K562 (cell line): Measurements from ENCODE around the gene N4BP2. TPM values are rescaled to one million over a fixed set of nuclear protein-coding genes. Genes with fewer than 3 reads are reported as not detected.

Experiments
- ATF7 ChIP-seq: fragments of 450-650 bp; IDR thresholded peaks from 2 replicates; pipeline ENCODE4 v1.7.1; 2014; ENCODE audit warnings: mild to moderate bottlenecking, moderate library complexity
- C11orf30 ChIP-seq: fragments of 450-650 bp; IDR thresholded peaks from 2 replicates; pipeline ENCODE4 v1.6.1; 2016; ENCODE audit warnings: low read depth, mild to moderate bottlenecking
- CUX1 ChIP-seq: fragments of 200-800 bp; sonication (Bioruptor generic); IDR thresholded peaks from 2 replicates; pipeline ENCODE4 v1.6.1; 2016; ENCODE audit warnings: missing genetic modification characterization, missing compliant biosample characterization
- HLTF ChIP-seq: fragments of 450-650 bp; IDR thresholded peaks from 2 replicates; pipeline ENCODE4 v1.6.1; 2016
- JUND ChIP-seq, 2 experiments: IDR thresholded peaks; 2 replicates in 1 of 2; 3 replicates in 1 of 2; pipeline ENCODE4 v1.6.1; 2011; ENCODE audit warnings: borderline replicate concordance in 2 of 2, low read depth in 2 of 2, low read length in 2 of 2, improper control_type of control experiment in 1 of 2, missing biosample characterization in 1 of 2, missing genetic modification characterization in 1 of 2, missing genetic modification reagents in 1 of 2
- MYC ChIP-seq, 2 experiments: fragments of 250-450 bp in 1 of 2; sonication (Bioruptor Pico) in 1 of 2; IDR thresholded peaks; 2 replicates each; pipeline versions ENCODE4 v1.5.1 to v1.6.1; 2012 to 2021; ENCODE audit warnings: low read depth in 2 of 2, borderline replicate concordance in 1 of 2, improper control_type of control experiment in 1 of 2, low read length in 1 of 2, mild to moderate bottlenecking in 1 of 2, moderate library complexity in 1 of 2
- ZBTB9 ChIP-seq: fragments of 450-650 bp; formaldehyde crosslinking; IDR thresholded peaks from 2 replicates; pipeline ENCODE4 v1.4.0; 2020; ENCODE audit warnings: mild to moderate bottlenecking, moderate library complexity
- ZKSCAN8 ChIP-seq: fragments of 200-800 bp; sonication (Bioruptor generic); IDR thresholded peaks from 2 replicates; pipeline ENCODE4 v1.6.1; 2016; ENCODE audit warnings: missing genetic modification characterization, missing compliant biosample characterization
- polyA plus RNA-seq, 8 experiments: library from polyadenylated mRNA; depleted of rRNA in 4 of 8; stranded (reverse) in 5 of 8; unstranded in 3 of 8; fragments of >200 nt; fragmentation: Nextera tagmentation in 2 of 8; fragmentation: Illumina TruSeq in 1 of 8; extraction: Ambion mirVana in 2 of 8; extraction: Trizol in 1 of 8; gene quantifications; 2 replicates each; pipeline versions ENCODE4 v1.2.1 to v1.2.3, GENCODE V29; 2011 to 2014; ENCODE audit warnings: inconsistent platforms in 1 of 8, missing spikeins in 1 of 8
- total RNA-seq, 7 experiments: library from RNA; depleted of rRNA in 6 of 7; stranded (reverse); fragments of >200 nt in 6 of 7; fragmentation: Illumina TruSeq in 2 of 7; extraction: Trizol in 2 of 7; gene quantifications; 2 replicates each; pipeline versions ENCODE4 v1.2.1 to v1.2.3, GENCODE V29; 2011 to 2021; ENCODE audit warnings: low replicate concordance in 1 of 7
- TF ChIP-seq, protein P1 (sequence below): conservative IDR thresholded peaks from 2 replicates; pipeline ENCODE4 v1.6.1; 2011; ENCODE audit warnings: low read depth, mild to moderate bottlenecking, low read length; ENCODE audit not compliant: control insufficient read depth

The N4BP2 gene
- total and polyA plus RNA-seq, 9 of the 15 experiments (the other 6 are each of a cell fraction or from before 2014, with no cell fraction given): 2.7 to 12.6 (median 7.6) TPM

DNA sequence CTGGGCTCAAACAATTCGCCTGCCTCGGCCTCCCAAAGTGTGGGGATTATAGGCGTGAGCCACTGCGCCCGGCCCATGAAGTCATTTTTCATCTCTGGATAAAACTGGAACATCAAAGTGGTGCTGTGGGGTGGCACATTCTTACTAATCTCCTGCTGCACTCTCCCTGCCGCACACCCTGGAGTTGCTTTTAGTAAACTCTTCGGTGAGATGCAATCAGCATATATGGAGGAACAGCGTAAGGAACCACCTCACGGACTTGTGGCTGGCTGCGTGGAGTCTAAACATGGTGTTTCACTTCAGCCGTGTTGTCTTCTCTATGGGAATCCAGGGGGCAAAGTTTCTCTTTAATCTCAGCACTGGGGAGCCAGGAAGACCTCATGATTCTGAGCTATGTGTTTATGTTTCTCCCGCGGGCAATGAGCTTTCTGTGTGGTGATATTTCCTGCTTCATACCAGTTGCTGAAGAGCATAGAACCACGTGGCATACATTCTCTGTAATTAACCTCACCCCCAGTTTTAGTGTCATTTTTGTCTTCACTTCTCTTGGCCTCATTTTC, 138.0 kb downstream of the N4BP2 start (continued):
- TF ChIP-seq CUX1 (no peak), JUND (IDR thresholded peaks at IDR 0.05; ENCODE audit: borderline replicate concordance, low read depth, low read length) (no peak), JUND (tag; IDR thresholded peaks at IDR 0.05; ENCODE audit: borderline replicate concordance, low read depth, low read length) (peak; percentile 18; the same call in 1 of the 3 replicates), HLTF (no peak), ZKSCAN8 (CRISPR knock-in tag) (no peak), C11orf30 (no peak), ATF7 (0 out of 2 replicates have a peak, but pooled peaks have one; percentile 40), ZBTB9 (CRISPR knock-in tag) (no peak), MYC (IDR thresholded peaks at IDR 0.05; ENCODE audit: low read depth, low read length) (0 out of 2 replicates have a peak, but pooled peaks have one; percentile 22), MYC (CRISPR knock-in tag; IDR thresholded peaks at IDR 0.05; ENCODE audit: borderline replicate concordance, low read depth) (no peak)
- TF ChIP-seq, protein P1, sequence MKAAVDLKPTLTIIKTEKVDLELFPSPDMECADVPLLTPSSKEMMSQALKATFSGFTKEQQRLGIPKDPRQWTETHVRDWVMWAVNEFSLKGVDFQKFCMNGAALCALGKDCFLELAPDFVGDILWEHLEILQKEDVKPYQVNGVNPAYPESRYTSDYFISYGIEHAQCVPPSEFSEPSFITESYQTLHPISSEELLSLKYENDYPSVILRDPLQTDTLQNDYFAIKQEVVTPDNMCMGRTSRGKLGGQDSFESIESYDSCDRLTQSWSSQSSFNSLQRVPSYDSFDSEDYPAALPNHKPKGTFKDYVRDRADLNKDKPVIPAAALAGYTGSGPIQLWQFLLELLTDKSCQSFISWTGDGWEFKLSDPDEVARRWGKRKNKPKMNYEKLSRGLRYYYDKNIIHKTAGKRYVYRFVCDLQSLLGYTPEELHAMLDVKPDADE: no peak
